Testis (tissue), 3 donors: ENCODE measurements around the gene LZTFL1. TPM values are rescaled to one million over a fixed set of nuclear protein-coding genes. Genes with fewer than 3 reads are reported as not detected.

Source experiments
- DNase-seq: peaks from one replicate; pipeline ENCODE4 v3.0.0-alpha.2; 2019
- H3K27ac ChIP-seq, 2 donors: fragments of 200-600 bp; sonication (generic); one replicate each; pipeline ENCODE4 v1.5.1; 2019
- H3K27me3 ChIP-seq: fragments of 200-600 bp; sonication (generic); one replicate; pipeline ENCODE4 v1.5.1; 2019
- H3K36me3 ChIP-seq: fragments of 200-600 bp; sonication (generic); one replicate; pipeline ENCODE4 v1.5.1; 2017; ENCODE audit warnings: low read depth; ENCODE audit errors: missing control alignments
- H3K4me1 ChIP-seq: fragments of 200-600 bp; sonication (generic); one replicate; pipeline ENCODE4 v1.5.1; 2019
- H3K4me3 ChIP-seq, 2 donors: fragments of 200-600 bp; sonication (generic); one replicate each; pipeline ENCODE4 v1.5.1; 2017 to 2019
- H3K9me3 ChIP-seq: fragments of 200-600 bp; sonication (generic); one replicate; pipeline ENCODE4 v1.5.1; 2017
- POLR2A ChIP-seq: fragments of 450-650 bp; IDR thresholded peaks from one replicate; pipeline ENCODE4 v1.6.1; 2017; ENCODE audit warnings: antibody characterized with exemption, mild to moderate bottlenecking, moderate library complexity
- WGBS, 2 donors: methylation state at CpG; one replicate each; pipeline ENCODE4 v1.1.5; 2018; 5-methylcytosine and 5-hydroxymethylcytosine counted together
- intact Hi-C: fragments of 100-400 bp; cut with DNase I; formaldehyde crosslinking; loops from one replicate; pipeline ENCODE4 v1.15.1; 2023; ENCODE audit warnings: low total_unique reads
- polyA plus RNA-seq: library from polyadenylated mRNA; stranded (reverse); fragments of 350-450 nt; fragmentation: Illumina TruSeq; extraction: RNeasy Lipid Tissue Mini Kit (QIAGEN cat#74804); gene quantifications from one replicate; pipeline ENCODE4 v1.2.3, GENCODE V29; 2014; ENCODE audit warnings: low read depth, low replicate concordance; ENCODE audit not compliant: insufficient read depth
- total RNA-seq, 2 donors: library from RNA; depleted of rRNA; stranded (reverse); fragments of >200 nt; gene quantifications; one replicate each; pipeline ENCODE4 v1.2.3, GENCODE V29; 2016
- TF ChIP-seq, protein P1 (sequence below), 3 experiments: fragments of 450-650 bp in 2 of 3; fragments of 200-600 bp in 1 of 3; sonication (generic) in 1 of 3; IDR thresholded peaks; one replicate each; pipeline ENCODE4 v1.5.1; 2016 to 2019; ENCODE audit warnings: antibody characterized with exemption in 3 of 3, mild to moderate bottlenecking in 2 of 3, moderate library complexity in 1 of 3

The LZTFL1 gene
- total and polyA plus RNA-seq, 3 donors from 2014 or later, result 55.6 to 156 (median 66.4) TPM

DNA sequence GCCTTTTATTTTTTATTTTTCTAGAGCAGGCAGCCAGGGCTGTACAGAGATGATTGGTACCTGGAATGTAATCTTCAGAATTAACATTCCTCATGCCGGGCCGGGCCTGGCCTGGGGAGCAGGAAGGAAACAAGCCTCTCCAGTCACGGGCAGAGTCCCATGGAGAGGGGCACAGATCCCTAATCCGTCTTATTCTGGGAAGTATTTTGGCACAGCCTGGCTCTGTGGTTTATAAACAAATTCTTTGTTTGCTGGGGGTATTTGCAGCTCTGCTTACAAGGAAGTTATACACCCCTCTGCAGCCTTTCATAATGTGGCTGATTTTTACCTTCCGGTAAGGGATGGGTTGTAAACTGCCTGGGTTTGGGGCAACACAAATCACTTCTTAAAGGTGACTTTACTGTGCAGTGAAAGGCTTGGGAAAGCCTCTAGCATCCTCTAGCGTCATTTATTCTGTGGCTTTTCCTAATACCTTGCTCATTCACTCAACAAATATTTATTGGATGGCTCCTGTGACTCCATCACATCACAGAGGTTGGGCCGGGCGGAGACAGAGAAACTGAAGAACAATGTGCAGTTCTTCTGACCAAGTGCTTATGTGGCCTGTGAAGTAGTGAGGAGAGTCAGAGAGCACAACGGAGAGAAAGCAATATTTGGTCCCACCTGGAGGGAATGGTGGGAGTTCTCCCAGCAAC lies 48.3 kb downstream of the LZTFL1 start:
- DNase-seq, result no peak
- Histone ChIP-seq H3K27me3 (no peaks in the 10 kb centered on the region), H3K4me3 (no peak overlapping the region), H3K27ac (no peak overlapping the region), H3K9me3 (no peaks in the 10 kb centered on the region), H3K4me1 (no peaks in the 10 kb centered on the region), H3K36me3 (no peaks in the 10 kb centered on the region)
- WGBS, 2 donors, result 82 to 84% methylated on average over 9 of the region's 9 CpGs
- TF ChIP-seq, protein P1, sequence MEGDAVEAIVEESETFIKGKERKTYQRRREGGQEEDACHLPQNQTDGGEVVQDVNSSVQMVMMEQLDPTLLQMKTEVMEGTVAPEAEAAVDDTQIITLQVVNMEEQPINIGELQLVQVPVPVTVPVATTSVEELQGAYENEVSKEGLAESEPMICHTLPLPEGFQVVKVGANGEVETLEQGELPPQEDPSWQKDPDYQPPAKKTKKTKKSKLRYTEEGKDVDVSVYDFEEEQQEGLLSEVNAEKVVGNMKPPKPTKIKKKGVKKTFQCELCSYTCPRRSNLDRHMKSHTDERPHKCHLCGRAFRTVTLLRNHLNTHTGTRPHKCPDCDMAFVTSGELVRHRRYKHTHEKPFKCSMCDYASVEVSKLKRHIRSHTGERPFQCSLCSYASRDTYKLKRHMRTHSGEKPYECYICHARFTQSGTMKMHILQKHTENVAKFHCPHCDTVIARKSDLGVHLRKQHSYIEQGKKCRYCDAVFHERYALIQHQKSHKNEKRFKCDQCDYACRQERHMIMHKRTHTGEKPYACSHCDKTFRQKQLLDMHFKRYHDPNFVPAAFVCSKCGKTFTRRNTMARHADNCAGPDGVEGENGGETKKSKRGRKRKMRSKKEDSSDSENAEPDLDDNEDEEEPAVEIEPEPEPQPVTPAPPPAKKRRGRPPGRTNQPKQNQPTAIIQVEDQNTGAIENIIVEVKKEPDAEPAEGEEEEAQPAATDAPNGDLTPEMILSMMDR (IDR thresholded peaks at IDR 0.05), result no peak
- TF ChIP-seq POLR2A, result no peak
- intact Hi-C loops, result no loop called here

DNA sequence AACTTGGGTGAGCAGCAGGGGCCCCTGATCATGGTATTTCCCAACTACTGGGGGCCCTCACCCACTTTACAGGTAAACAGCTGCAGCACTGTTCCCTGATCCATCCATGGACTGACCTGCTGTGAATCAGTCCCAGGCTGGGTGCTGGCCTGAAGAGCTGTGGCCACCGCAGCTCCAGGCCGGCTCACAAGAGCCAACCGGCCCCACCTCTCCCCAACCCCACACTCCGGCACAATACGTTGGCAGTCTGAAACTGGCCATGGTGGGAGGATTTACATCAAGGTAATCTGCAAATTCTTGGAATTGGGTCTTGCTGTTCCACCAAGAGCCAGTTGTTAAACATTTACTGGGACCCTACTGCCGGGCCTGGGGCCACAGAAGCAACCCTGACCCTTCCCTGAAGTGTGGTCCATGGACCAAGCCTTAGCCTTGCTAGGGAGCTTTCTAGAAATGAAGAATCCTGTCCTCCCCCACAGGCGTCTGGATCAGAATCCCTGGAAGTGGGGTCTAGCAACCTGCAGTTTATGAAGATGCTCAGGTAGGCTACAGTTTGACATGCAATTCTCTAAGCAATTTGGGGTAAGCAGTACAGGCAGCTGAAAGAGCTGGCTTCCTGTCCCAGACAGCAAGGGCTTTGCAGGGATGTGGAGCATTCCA lies 49.3 kb downstream of the LZTFL1 start:
- Histone ChIP-seq H3K9me3 (no peaks in the 10 kb centered on the region), H3K36me3 (no peaks in the 10 kb centered on the region), H3K4me1 (no peaks in the 10 kb centered on the region), H3K27ac (no peak overlapping the region), H3K27me3 (no peaks in the 10 kb centered on the region), H3K4me3 (no peak overlapping the region)
- DNase-seq, result no peak
- intact Hi-C loops, result no loop called here
- 90 to 91% methylated on average over 7 of the region's 7 CpGs for WGBS, 2 donors
- TF ChIP-seq, protein P1 (IDR thresholded peaks at IDR 0.05), result no peak
- no peak for TF ChIP-seq POLR2A

DNA sequence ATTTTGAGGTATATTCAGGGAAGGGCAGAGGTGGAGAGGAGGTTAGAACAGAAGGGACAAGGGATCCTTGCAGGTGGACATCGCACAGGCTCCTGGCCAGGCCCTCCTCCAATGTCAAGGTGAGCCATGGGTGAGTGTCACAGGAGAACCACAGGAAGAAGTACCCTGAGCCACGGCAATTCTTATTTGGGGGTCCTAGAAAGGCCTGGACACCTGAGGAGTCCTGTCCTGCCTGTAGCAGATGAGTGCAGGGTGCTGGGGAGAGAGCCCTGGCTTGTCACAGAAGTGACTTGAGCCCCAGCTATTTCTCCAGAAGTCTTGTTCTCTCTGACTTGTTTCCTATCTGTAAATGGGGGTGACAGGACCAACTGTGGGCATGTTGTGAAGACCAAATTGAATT lies 49.9 kb downstream of the LZTFL1 start:
- Histone ChIP-seq H3K4me3 (no peak overlapping the region), H3K27ac (no peak overlapping the region), H3K4me1 (no peaks in the 10 kb centered on the region), H3K36me3 (no peaks in the 10 kb centered on the region), H3K27me3 (no peaks in the 10 kb centered on the region), H3K9me3 (no peaks in the 10 kb centered on the region)
- WGBS, 2 donors, result 83 to 100% methylated on average over 2 of the region's 2 CpGs
- intact Hi-C loops, result no loop called here
- TF ChIP-seq POLR2A, result no peak
- TF ChIP-seq, protein P1 (IDR thresholded peaks at IDR 0.05), result no peak
- DNase-seq, result no peak

DNA sequence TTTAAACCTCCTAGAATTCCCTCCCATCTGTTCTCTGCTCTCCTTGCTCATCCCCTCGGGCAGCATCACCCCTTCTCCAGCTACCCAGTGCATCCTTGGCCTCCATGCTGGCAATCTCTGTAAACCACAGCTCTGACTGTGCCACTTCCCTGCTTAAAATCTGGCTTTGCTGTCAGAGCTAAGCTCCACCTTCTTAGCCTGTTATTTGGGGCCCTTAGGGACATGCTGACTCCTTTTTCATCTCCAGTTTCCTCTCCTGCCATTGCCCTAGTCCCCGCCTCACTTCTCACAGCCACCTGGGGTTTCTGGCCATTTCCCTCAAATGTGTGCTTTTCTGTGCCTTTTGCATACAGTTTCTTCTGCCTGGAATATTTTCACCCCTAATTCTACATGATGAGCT lies 51.3 kb downstream of the LZTFL1 start:
- no peaks in the 10 kb centered on the region for H3K27me3 ChIP-seq
- 80 to 84% methylated on average over 2 of the region's 2 CpGs for WGBS, 2 donors
- no peak for TF ChIP-seq POLR2A
- TF ChIP-seq, protein P1 (IDR thresholded peaks at IDR 0.05), result no peak
- intact Hi-C loops, result no loop called here
- no peak overlapping the region for H3K4me3 ChIP-seq
- no peak for DNase-seq
- H3K9me3 ChIP-seq, result no peaks in the 10 kb centered on the region
- no peak overlapping the region for H3K27ac ChIP-seq
- H3K4me1 ChIP-seq, result no peaks in the 10 kb centered on the region
- no peaks in the 10 kb centered on the region for H3K36me3 ChIP-seq
